ENCODE measurements around the gene DNAJB2.

Gene DNAJB2

DNA sequence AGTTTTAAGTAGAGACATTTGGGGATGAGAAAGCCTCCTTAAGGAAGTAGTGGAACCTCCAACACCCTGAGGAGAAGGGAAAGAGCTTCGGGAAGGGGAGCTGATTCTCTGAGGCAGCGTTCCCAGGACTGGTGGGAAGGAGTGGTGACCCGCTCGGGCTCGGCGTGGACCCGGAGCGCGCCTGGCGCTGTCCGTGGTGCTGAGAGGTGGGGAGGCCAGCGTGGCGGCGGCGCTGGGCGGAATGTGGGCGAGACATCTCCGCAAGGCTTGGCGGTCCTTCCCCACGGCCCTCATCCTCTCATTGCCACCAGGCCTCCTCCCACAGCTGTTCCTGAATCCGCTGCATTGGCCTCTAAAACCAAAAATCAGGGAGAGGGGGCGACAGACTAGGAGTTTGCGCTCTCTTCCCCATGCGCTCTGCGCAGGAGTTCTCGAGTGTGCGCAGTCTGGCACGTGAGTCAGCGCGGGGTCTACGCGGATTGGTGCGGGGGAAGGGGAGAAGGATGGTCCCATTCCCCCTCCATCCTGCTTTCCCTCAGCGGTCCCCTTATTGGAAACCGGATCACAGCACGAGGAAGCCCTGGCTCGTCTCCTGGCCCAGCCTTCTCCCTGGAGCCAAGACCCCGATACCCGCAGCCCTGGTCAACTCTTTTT lies 52.5 kb downstream of the DNAJB2 start:
- DNase-seq, result peak; percentile 18
- peaks cover 34% of the 10 kb centered on the region for H3K27me3 ChIP-seq (replicated peaks)
- H3K36me3 ChIP-seq (replicated peaks), result no peaks in the 10 kb centered on the region
- TF ChIP-seq, protein P1, sequence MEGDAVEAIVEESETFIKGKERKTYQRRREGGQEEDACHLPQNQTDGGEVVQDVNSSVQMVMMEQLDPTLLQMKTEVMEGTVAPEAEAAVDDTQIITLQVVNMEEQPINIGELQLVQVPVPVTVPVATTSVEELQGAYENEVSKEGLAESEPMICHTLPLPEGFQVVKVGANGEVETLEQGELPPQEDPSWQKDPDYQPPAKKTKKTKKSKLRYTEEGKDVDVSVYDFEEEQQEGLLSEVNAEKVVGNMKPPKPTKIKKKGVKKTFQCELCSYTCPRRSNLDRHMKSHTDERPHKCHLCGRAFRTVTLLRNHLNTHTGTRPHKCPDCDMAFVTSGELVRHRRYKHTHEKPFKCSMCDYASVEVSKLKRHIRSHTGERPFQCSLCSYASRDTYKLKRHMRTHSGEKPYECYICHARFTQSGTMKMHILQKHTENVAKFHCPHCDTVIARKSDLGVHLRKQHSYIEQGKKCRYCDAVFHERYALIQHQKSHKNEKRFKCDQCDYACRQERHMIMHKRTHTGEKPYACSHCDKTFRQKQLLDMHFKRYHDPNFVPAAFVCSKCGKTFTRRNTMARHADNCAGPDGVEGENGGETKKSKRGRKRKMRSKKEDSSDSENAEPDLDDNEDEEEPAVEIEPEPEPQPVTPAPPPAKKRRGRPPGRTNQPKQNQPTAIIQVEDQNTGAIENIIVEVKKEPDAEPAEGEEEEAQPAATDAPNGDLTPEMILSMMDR (IDR thresholded peaks at IDR 0.05; ENCODE audit: low read depth, low read length, missing control alignments), result no peak
- H3K27ac ChIP-seq, result no peak overlapping the region
- in situ Hi-C loops (cut with HindIII; ENCODE audit: low pct_ligation_motif_present, low sequenced_read_pairs), result no loop called here
- no peak overlapping the region for H3K4me3 ChIP-seq (ENCODE audit: low read depth, low read length)

- H3K27me3 ChIP-seq (replicated peaks), result peaks cover 34% of the 10 kb centered on the region
- H3K36me3 ChIP-seq (replicated peaks), result no peaks in the 10 kb centered on the region
- DNase-seq, result no peak
- no peak within 1 kb of the TSS for H3K4me3 ChIP-seq (ENCODE audit: low read depth, low read length)
- no peak within 1 kb of the TSS for H3K27ac ChIP-seq
- TF ChIP-seq, protein P1 (IDR thresholded peaks at IDR 0.05; ENCODE audit: low read depth, low read length, missing control alignments), result no peak
- in situ Hi-C loops (cut with HindIII; ENCODE audit: low pct_ligation_motif_present, low sequenced_read_pairs), result no loop called here
Observed at GRCh38 chr2:219332542-219332941, 53.4 kb downstream of the DNAJB2 start, which contains the start of gene RESP18. RESP18 (minus strand) TSS chr2:219332744.

DNA sequence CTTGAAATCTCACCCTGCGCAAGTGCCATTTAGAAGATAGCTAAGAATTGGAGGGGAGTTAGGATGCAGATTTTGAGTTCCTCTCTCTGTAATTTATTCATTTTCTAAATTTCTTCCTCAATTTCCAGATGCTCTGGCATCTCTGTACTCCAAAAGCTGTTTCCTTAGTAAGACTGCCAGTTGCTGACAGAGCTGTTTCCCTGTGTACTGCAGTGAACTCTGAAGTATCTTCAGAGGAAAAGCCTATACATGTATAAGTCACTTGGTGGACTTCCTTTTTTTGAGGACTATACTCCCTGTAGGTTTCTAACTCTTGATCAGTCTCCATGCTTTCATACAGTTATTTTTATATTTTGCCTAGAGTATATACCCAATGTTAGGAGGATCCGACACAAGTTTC lies 54.9 kb downstream of the DNAJB2 start:
- no peak for DNase-seq
- Histone ChIP-seq H3K36me3 (replicated peaks) (no peaks in the 10 kb centered on the region), H3K4me3 (ENCODE audit: low read depth, low read length) (no peak overlapping the region), H3K27ac (no peak overlapping the region), H3K27me3 (replicated peaks) (peaks cover 34% of the 10 kb centered on the region)
- TF ChIP-seq, protein P1 (IDR thresholded peaks at IDR 0.05; ENCODE audit: low read depth, low read length, missing control alignments), result no peak
- in situ Hi-C loops (cut with HindIII; ENCODE audit: low pct_ligation_motif_present, low sequenced_read_pairs), result no loop called here

DNA sequence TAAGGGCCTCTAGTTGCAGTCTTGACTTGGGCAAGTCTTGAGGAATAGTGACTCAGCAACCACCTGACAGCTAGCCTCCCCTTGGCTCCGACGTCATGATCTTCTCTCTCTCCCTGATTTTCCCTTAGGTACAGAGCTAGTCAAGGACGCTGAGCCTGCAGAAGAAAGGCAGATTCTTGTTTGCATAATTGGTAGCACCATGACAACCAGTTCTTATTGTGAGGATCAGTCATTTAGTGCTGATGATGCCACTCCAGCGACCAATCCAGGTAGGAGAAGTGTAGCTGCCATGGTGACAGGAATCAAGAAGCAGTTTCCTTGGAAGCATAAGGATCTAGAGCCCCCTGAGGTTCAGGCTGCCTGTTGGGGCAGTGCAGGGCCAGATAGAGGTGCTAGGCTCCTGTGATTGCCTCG lies 56.2 kb downstream of the DNAJB2 start:
- in situ Hi-C loops (cut with HindIII; ENCODE audit: low pct_ligation_motif_present, low sequenced_read_pairs), result no loop called here
- no peak overlapping the region for H3K27ac ChIP-seq
- peaks cover 34% of the 10 kb centered on the region for H3K27me3 ChIP-seq (replicated peaks)
- DNase-seq, result no peak
- no peak overlapping the region for H3K4me3 ChIP-seq (ENCODE audit: low read depth, low read length)
- TF ChIP-seq, protein P1 (IDR thresholded peaks at IDR 0.05; ENCODE audit: low read depth, low read length, missing control alignments), result no peak
- H3K36me3 ChIP-seq (replicated peaks), result no peaks in the 10 kb centered on the region
